ENCODE data around the gene UGT1A5. TPM values are rescaled to one million over a fixed set of nuclear protein-coding genes. Genes with fewer than 3 reads are reported as not detected.

The UGT1A5 gene
- total and polyA plus RNA-seq, 2 of the 8 experiments (the other 6 are each of a cell fraction or from before 2014, with no cell fraction given) = not detected

- TF ChIP-seq CHD7 (IDR thresholded peaks at IDR 0.05; ENCODE audit: insufficient replicate concordance, low read length) (no peak), TAF7 (optimal IDR thresholded peaks at IDR 0.05; ENCODE audit: borderline replicate concordance, low read depth, low read length) (no peak), POU5F1 (IDR thresholded peaks at IDR 0.05; ENCODE audit: low read depth, low read length) (no peak), HDAC6 (IDR thresholded peaks at IDR 0.05; ENCODE audit: low read depth, low read length) (no peak), EP300 (IDR thresholded peaks at IDR 0.05; ENCODE audit: borderline replicate concordance in 1 of 2, low read depth in 2 of 2, low read length in 2 of 2) (no peak), SP2 (IDR thresholded peaks at IDR 0.05; ENCODE audit: low read length) (no peak), ATF3 (IDR thresholded peaks at IDR 0.05; ENCODE audit: insufficient read depth, low read depth, low read length) (no peak), CEBPB (IDR thresholded peaks at IDR 0.05; ENCODE audit: low read depth, low read length) (no peak), MAFK (IDR thresholded peaks at IDR 0.05; ENCODE audit: low read depth, low read length) (no peak), KDM1A (IDR thresholded peaks at IDR 0.05; ENCODE audit: borderline replicate concordance, low read length) (no peak), GABPA (IDR thresholded peaks at IDR 0.05; ENCODE audit: borderline replicate concordance, insufficient read depth, low read length) (no peak)
Observed at GRCh38 chr2:233821709-233822100, 109.0 kb downstream of the UGT1A5 start (continued).

Data from H1 (cell line).